Panc1 (cell line): ENCODE results near the gene PPP1R2B. TPM values are rescaled to one million over a fixed set of nuclear protein-coding genes. Genes with fewer than 3 reads are reported as not detected.

Source experiments
- ATAC-seq: fragments of 200-7000 bp; cut with Tn5 transposase; 2 replicates; pipeline ENCODE4 v1.9.1; 2020; ENCODE audit warnings: mild to moderate bottlenecking, moderate library complexity
- BruUV-seq: library from RNA; stranded (reverse); fragments of 400-500 nt; replicated peaks from 2 replicates; lab custom pipeline; 2021; lab: Mats Ljungman, UMichigan
- CTCF ChIA-PET: fragments of 300-600 bp; sonication (Branson Sonifier 250); formaldehyde crosslinking; loops from one replicate; lab custom pipeline; 2022; ENCODE audit warnings: antibody characterized with exemption; lab: Charles Lee
- POLR2A ChIA-PET: fragments of 300-600 bp; sonication (Branson Sonifier 250); formaldehyde crosslinking; loops from one replicate; lab custom pipeline; 2022; ENCODE audit warnings: antibody characterized with exemption; lab: Charles Lee
- DNase-seq: peaks from one replicate; pipeline ENCODE4 v3.0.0-alpha.2; 2010; ENCODE audit warnings: low read depth, low spot score
- H3K27ac ChIP-seq: 2 replicates; pipeline ENCODE4 v1.5.1; 2011; ENCODE audit warnings: mild to moderate bottlenecking, low read length, inconsistent platforms
- H3K27me3 ChIP-seq: fragments of 200-500 bp; sonication (Bioruptor generic); 2 replicates; pipeline ENCODE4 v1.6.0; 2014; ENCODE audit warnings: low read length, inconsistent platforms; ENCODE audit not compliant: control insufficient read depth, insufficient read depth
- H3K36me3 ChIP-seq: fragments of 200-500 bp; sonication (Bioruptor generic); 2 replicates; pipeline ENCODE4 v1.5.1; 2014; ENCODE audit warnings: inconsistent platforms, mild to moderate bottlenecking, low read length, moderate library complexity; ENCODE audit not compliant: control insufficient read depth, insufficient read depth
- H3K4me1 ChIP-seq: 2 replicates; pipeline ENCODE4 v1.5.1; 2011; ENCODE audit warnings: inconsistent platforms, mild to moderate bottlenecking, low read length, moderate library complexity; ENCODE audit not compliant: control insufficient read depth, insufficient read depth
- H3K4me3 ChIP-seq, 2 experiments: 2 replicates each; pipeline ENCODE4 v1.5.1; 2011 to 2012; ENCODE audit warnings: low read depth in 2 of 2, low read length in 2 of 2, mild to moderate bottlenecking in 2 of 2, inconsistent platforms in 1 of 2, moderate library complexity in 1 of 2
- H3K9me3 ChIP-seq: fragments of 200-500 bp; sonication (Bioruptor generic); 2 replicates; pipeline ENCODE4 v1.5.1; 2014; ENCODE audit warnings: low read depth, mild to moderate bottlenecking, inconsistent platforms, low read length, moderate library complexity; ENCODE audit not compliant: control insufficient read depth, insufficient read depth
- POLR2AphosphoS5 ChIP-seq: IDR thresholded peaks from 2 replicates; pipeline ENCODE4 v1.6.1; 2012; ENCODE audit warnings: mild to moderate bottlenecking, low read depth, low read length, moderate library complexity
- SIN3A ChIP-seq: IDR thresholded peaks from 2 replicates; pipeline ENCODE4 v1.6.1; 2012; ENCODE audit warnings: low read depth, mild to moderate bottlenecking, low read length, moderate library complexity, borderline replicate concordance; ENCODE audit not compliant: insufficient read depth
- TCF7L2 ChIP-seq: IDR thresholded peaks from 2 replicates; pipeline ENCODE4 v1.6.1; 2011; ENCODE audit warnings: mild to moderate bottlenecking, low read depth, low read length, inconsistent platforms
- in situ Hi-C: cut with HindIII; loops from 2 replicates; pipeline ENCODE4 v1.10.0; 2016; ENCODE audit warnings: low sequenced_read_pairs, low pct_unique_long_range_greater_than_20kb
- intact Hi-C: fragments of 100-400 bp; cut with micrococcal nuclease; formaldehyde crosslinking; loops from one replicate; pipeline ENCODE4 v1.10.0; 2022; ENCODE audit not compliant: unreplicated experiment
- total RNA-seq: library from RNA; stranded (reverse); gene quantifications from one replicate; pipeline ENCODE4 v1.2.1, GENCODE V29; 2021; ENCODE audit not compliant: unreplicated experiment
- TF ChIP-seq, protein P1 (sequence below): fragments of 450-650 bp; IDR thresholded peaks from 2 replicates; pipeline ENCODE4 v1.5.1; 2017; ENCODE audit warnings: mild to moderate bottlenecking
- TF ChIP-seq, protein P2 (sequence below), 2 experiments: IDR thresholded peaks; 2 replicates each; pipeline ENCODE4 v1.6.1; 2011 to 2012; ENCODE audit warnings: low read depth in 2 of 2, control low read depth in 1 of 2, low read length in 1 of 2, mild to moderate bottlenecking in 1 of 2, moderate library complexity in 1 of 2; ENCODE audit not compliant: insufficient read depth in 1 of 2

The PPP1R2B gene
- total RNA-seq, 1 experiment from 2014 or later = 0.10 TPM

GRCh38 chr5:156893517-156893916 is 43.4 kb downstream of the PPP1R2B start:
- in situ Hi-C loops (no loop called here), intact Hi-C loops (no loop called here)
- no peaks in the 10 kb centered on the region for H3K27me3 ChIP-seq
- no peaks in the 10 kb centered on the region for H3K4me1 ChIP-seq
- H3K27ac ChIP-seq = no peak overlapping the region
- H3K4me3 ChIP-seq = no peak overlapping the region
- ATAC-seq = no peak
- ChIA-PET POLR2A (no interaction called here), CTCF (no interaction called here)
- TF ChIP-seq, protein P1, sequence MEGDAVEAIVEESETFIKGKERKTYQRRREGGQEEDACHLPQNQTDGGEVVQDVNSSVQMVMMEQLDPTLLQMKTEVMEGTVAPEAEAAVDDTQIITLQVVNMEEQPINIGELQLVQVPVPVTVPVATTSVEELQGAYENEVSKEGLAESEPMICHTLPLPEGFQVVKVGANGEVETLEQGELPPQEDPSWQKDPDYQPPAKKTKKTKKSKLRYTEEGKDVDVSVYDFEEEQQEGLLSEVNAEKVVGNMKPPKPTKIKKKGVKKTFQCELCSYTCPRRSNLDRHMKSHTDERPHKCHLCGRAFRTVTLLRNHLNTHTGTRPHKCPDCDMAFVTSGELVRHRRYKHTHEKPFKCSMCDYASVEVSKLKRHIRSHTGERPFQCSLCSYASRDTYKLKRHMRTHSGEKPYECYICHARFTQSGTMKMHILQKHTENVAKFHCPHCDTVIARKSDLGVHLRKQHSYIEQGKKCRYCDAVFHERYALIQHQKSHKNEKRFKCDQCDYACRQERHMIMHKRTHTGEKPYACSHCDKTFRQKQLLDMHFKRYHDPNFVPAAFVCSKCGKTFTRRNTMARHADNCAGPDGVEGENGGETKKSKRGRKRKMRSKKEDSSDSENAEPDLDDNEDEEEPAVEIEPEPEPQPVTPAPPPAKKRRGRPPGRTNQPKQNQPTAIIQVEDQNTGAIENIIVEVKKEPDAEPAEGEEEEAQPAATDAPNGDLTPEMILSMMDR = no peak
- TF ChIP-seq, protein P2, sequence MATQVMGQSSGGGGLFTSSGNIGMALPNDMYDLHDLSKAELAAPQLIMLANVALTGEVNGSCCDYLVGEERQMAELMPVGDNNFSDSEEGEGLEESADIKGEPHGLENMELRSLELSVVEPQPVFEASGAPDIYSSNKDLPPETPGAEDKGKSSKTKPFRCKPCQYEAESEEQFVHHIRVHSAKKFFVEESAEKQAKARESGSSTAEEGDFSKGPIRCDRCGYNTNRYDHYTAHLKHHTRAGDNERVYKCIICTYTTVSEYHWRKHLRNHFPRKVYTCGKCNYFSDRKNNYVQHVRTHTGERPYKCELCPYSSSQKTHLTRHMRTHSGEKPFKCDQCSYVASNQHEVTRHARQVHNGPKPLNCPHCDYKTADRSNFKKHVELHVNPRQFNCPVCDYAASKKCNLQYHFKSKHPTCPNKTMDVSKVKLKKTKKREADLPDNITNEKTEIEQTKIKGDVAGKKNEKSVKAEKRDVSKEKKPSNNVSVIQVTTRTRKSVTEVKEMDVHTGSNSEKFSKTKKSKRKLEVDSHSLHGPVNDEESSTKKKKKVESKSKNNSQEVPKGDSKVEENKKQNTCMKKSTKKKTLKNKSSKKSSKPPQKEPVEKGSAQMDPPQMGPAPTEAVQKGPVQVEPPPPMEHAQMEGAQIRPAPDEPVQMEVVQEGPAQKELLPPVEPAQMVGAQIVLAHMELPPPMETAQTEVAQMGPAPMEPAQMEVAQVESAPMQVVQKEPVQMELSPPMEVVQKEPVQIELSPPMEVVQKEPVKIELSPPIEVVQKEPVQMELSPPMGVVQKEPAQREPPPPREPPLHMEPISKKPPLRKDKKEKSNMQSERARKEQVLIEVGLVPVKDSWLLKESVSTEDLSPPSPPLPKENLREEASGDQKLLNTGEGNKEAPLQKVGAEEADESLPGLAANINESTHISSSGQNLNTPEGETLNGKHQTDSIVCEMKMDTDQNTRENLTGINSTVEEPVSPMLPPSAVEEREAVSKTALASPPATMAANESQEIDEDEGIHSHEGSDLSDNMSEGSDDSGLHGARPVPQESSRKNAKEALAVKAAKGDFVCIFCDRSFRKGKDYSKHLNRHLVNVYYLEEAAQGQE (IDR thresholded peaks at IDR 0.05; ENCODE audit: insufficient read depth in 1 of 2, low read depth in 2 of 2, low read length in 1 of 2) = no peak
- TF ChIP-seq SIN3A = no peak
- no peak for TF ChIP-seq POLR2AphosphoS5
- TF ChIP-seq TCF7L2 = no peak
- no peaks in the 10 kb centered on the region for H3K36me3 ChIP-seq
- DNase-seq = no peak
- no peaks in the 10 kb centered on the region for H3K9me3 ChIP-seq
- no TSS peak for BruUV-seq

DNA sequence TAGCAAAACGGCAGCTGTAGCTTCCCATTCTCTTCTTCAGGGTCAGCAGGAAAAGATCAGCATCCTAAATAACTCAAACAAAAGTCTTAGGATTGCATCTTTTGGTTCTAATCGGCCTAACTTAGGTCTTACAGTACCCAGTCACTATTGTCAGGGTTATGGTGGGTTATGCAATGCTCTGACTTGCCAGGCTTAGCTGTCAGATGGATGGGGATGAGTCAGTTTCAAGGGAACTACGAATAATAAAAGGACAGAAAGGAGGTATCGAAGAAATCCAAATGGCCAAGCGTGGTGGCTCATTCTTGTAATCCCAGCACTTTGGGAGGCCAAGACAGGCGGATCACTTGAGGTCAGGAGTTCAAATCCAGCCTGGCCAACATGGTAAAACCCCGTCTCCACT is 46.5 kb downstream of the PPP1R2B start:
- intact Hi-C loops = no loop called here
- CTCF ChIA-PET = no interaction called here
- ATAC-seq (no peak), DNase-seq (no peak)
- no peaks in the 10 kb centered on the region for H3K4me1 ChIP-seq
- no peaks in the 10 kb centered on the region for H3K36me3 ChIP-seq
- no peaks in the 10 kb centered on the region for H3K27me3 ChIP-seq
- in situ Hi-C loops = no loop called here
- no peaks in the 10 kb centered on the region for H3K9me3 ChIP-seq
- BruUV-seq = no TSS peak
- TF ChIP-seq SIN3A (no peak), TCF7L2 (no peak), POLR2AphosphoS5 (no peak)
- TF ChIP-seq, protein P2 (IDR thresholded peaks at IDR 0.05; ENCODE audit: insufficient read depth in 1 of 2, low read depth in 2 of 2, low read length in 1 of 2) = no peak
- TF ChIP-seq, protein P1 = no peak
- POLR2A ChIA-PET = no interaction called here
- no peak overlapping the region for H3K27ac ChIP-seq
- H3K4me3 ChIP-seq = no peak overlapping the region

Other genes with a start within 250 kb of the PPP1R2B start
- gene TIMD4, start 112.9 kb downstream of the PPP1R2B start, total RNA-seq = not detected
- 0.36 TPM for gene HAVCR1, start 208.8 kb downstream of the PPP1R2B start, total RNA-seq